OCI-LY7 (cell line): ENCODE measurements around the gene KRTAP1-1. TPM values are rescaled to one million over a fixed set of nuclear protein-coding genes. Genes with fewer than 3 reads are reported as not detected.

ENCODE experiments used
- BruUV-seq: library from RNA; stranded (reverse); fragments of 400-500 nt; replicated peaks from 2 replicates; lab custom pipeline; 2021; lab: Mats Ljungman, UMichigan
- CTCF ChIA-PET: fragments of 300-600 bp; sonication (Branson Sonifier 250); formaldehyde crosslinking; loops from one replicate; lab custom pipeline; 2022; ENCODE audit warnings: antibody characterized with exemption; ENCODE audit not compliant: unreplicated experiment; lab: Charles Lee
- POLR2A ChIA-PET: fragments of 300-600 bp; sonication (Branson Sonifier 250); formaldehyde crosslinking; loops from one replicate; lab custom pipeline; 2022; ENCODE audit warnings: antibody characterized with exemption; lab: Charles Lee
- DNase-seq: peaks from one replicate; pipeline ENCODE4 v3.0.0-alpha.2; 2015; ENCODE audit warnings: low spot score
- H2AFZ ChIP-seq: fragments of 200-600 bp; sonication (generic), shearing (Covaris generic); 2 replicates; pipeline ENCODE4 v1.6.1; 2014; ENCODE audit warnings: mild to moderate bottlenecking, antibody characterized with exemption, low read length, moderate library complexity
- H3K27ac ChIP-seq: fragments of 200-600 bp; sonication (generic); 2 replicates; pipeline ENCODE4 v1.5.1; 2014; ENCODE audit warnings: mixed run types, low read depth, mild to moderate bottlenecking, moderate library complexity, low read length, inconsistent platforms; ENCODE audit not compliant: poor library complexity, severe bottlenecking
- H3K36me3 ChIP-seq: fragments of 200-600 bp; sonication (generic); 2 replicates; pipeline ENCODE4 v1.6.1; 2014; ENCODE audit warnings: mild to moderate bottlenecking, antibody characterized with exemption, low read length, moderate library complexity, mixed read lengths; ENCODE audit not compliant: insufficient read depth
- H3K4me1 ChIP-seq: fragments of 200-600 bp; sonication (generic); 2 replicates; pipeline ENCODE4 v1.5.1; 2014; ENCODE audit warnings: mild to moderate bottlenecking, low read length; ENCODE audit not compliant: insufficient read depth, poor library complexity, severe bottlenecking
- H3K4me2 ChIP-seq: fragments of 200-600 bp; sonication (generic); 2 replicates; pipeline ENCODE4 v1.6.1; 2014; ENCODE audit warnings: mild to moderate bottlenecking, low read length
- H3K4me3 ChIP-seq: fragments of 200-600 bp; sonication (generic); 2 replicates; pipeline ENCODE4 v1.5.1; 2014; ENCODE audit warnings: mild to moderate bottlenecking, low read depth, low read length; ENCODE audit not compliant: poor library complexity, severe bottlenecking
- H3K79me2 ChIP-seq: fragments of 200-600 bp; sonication (generic); 2 replicates; pipeline ENCODE4 v1.6.1; 2016; ENCODE audit warnings: low read depth, mild to moderate bottlenecking, low read length, moderate library complexity, mixed read lengths; ENCODE audit not compliant: insufficient read depth
- H3K9me2 ChIP-seq: fragments of 200-600 bp; sonication (generic); 2 replicates; pipeline ENCODE4 v1.6.1; 2016; ENCODE audit warnings: mild to moderate bottlenecking, low read length, mixed read lengths; ENCODE audit not compliant: insufficient read depth
- H3K9me3 ChIP-seq: fragments of 200-600 bp; sonication (generic); 2 replicates; pipeline ENCODE4 v1.6.1; 2014; ENCODE audit warnings: mild to moderate bottlenecking, mixed run types, low read length, mixed read lengths
- H4K20me1 ChIP-seq: fragments of 200-600 bp; sonication (generic); 2 replicates; pipeline ENCODE4 v1.6.1; 2014; ENCODE audit warnings: mild to moderate bottlenecking, antibody characterized with exemption, low read length, moderate library complexity, mixed read lengths; ENCODE audit not compliant: insufficient read depth
- EZH2phosphoT487 ChIP-seq: fragments of 200-600 bp; sonication (generic); IDR thresholded peaks from 2 replicates; pipeline ENCODE4 v1.6.1; 2018; ENCODE audit warnings: low read depth, borderline replicate concordance, mild to moderate bottlenecking, mixed run types, antibody characterized with exemption, low read length, moderate library complexity, mixed read lengths
- intact Hi-C: fragments of 100-400 bp; cut with micrococcal nuclease; formaldehyde crosslinking; loops from one replicate; pipeline ENCODE4 v1.10.0; 2022; ENCODE audit not compliant: unreplicated experiment
- total RNA-seq, 2 experiments: library from RNA; depleted of rRNA in 1 of 2; stranded (reverse); fragments of >200 nt in 1 of 2; shearing (Covaris generic) in 1 of 2; gene quantifications; 2 replicates each; pipeline ENCODE4 v1.2.3, GENCODE V29; 2014 to 2022
- TF ChIP-seq, protein P1 (sequence below): fragments of 200-600 bp; sonication (generic); conservative IDR thresholded peaks from 2 replicates; pipeline ENCODE4 v1.5.1; 2014; ENCODE audit warnings: mild to moderate bottlenecking, antibody characterized with exemption, low read length, moderate library complexity, mixed read lengths

KRTAP1-1 gene
- total RNA-seq, 2 experiments from 2014 or later: not detected

DNA sequence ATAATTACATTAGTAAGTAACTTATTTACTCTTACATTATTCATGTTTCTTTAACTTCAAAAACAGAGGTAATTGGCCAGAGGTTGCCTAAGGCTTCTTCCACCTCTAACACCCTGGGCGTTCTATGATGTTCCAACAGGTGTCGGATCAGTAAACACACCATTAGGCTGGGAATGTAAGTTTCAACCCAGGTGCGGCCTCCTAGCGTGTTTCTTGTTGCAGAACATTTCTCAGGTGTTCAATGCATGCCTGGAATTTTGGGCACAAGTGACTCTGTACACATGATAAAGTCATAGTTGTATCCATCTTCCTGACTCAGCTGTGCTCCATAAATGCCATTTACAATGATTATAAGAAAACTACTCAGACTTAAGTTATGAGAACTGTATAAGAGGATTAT is 12.8 kb upstream of the KRTAP1-1 start:
- H2AFZ ChIP-seq: no peak overlapping the region
- H3K79me2 ChIP-seq: no peaks in the 10 kb centered on the region
- CTCF ChIA-PET: no interaction called here
- TF ChIP-seq EZH2phosphoT487: no peak
- TF ChIP-seq, protein P1, sequence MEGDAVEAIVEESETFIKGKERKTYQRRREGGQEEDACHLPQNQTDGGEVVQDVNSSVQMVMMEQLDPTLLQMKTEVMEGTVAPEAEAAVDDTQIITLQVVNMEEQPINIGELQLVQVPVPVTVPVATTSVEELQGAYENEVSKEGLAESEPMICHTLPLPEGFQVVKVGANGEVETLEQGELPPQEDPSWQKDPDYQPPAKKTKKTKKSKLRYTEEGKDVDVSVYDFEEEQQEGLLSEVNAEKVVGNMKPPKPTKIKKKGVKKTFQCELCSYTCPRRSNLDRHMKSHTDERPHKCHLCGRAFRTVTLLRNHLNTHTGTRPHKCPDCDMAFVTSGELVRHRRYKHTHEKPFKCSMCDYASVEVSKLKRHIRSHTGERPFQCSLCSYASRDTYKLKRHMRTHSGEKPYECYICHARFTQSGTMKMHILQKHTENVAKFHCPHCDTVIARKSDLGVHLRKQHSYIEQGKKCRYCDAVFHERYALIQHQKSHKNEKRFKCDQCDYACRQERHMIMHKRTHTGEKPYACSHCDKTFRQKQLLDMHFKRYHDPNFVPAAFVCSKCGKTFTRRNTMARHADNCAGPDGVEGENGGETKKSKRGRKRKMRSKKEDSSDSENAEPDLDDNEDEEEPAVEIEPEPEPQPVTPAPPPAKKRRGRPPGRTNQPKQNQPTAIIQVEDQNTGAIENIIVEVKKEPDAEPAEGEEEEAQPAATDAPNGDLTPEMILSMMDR: no peak
- H3K4me3 ChIP-seq: no peak overlapping the region
- H3K36me3 ChIP-seq: no peaks in the 10 kb centered on the region
- no TSS peak for BruUV-seq
- no peak overlapping the region for H3K27ac ChIP-seq
- no peaks in the 10 kb centered on the region for H3K4me1 ChIP-seq
- H3K9me2 ChIP-seq: no peaks in the 10 kb centered on the region
- no peak overlapping the region for H3K4me2 ChIP-seq
- POLR2A ChIA-PET: no interaction called here
- H4K20me1 ChIP-seq: no peaks in the 10 kb centered on the region
- DNase-seq: no peak
- intact Hi-C loops: no loop called here
- no peaks in the 10 kb centered on the region for H3K9me3 ChIP-seq

DNA sequence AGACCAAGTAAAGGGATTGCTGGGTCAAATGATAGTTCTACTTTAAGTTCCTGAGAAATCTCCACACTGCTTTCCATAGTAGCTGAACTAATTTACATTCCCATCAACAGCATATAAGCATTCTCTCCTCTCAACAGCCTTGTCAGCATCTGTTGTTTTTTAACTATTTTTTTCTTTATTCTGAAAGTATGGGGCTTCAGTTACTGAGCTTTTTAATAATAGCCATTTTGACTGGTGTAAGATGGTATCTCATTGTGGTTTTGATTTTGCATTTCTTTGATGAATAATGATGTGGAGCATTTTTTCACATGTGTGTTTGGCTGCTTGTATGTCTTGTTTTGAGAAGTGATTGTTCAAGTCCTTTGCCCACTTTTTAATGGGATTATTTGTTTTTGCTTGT is 11.3 kb upstream of the KRTAP1-1 start:
- Histone ChIP-seq H3K4me2 (no peak overlapping the region), H4K20me1 (no peaks in the 10 kb centered on the region), H3K9me3 (no peaks in the 10 kb centered on the region), H3K27ac (no peak overlapping the region), H3K9me2 (no peaks in the 10 kb centered on the region), H3K36me3 (no peaks in the 10 kb centered on the region), H3K4me1 (no peaks in the 10 kb centered on the region), H3K79me2 (no peaks in the 10 kb centered on the region), H3K4me3 (no peak overlapping the region), H2AFZ (no peak overlapping the region)
- intact Hi-C loops: no loop called here
- ChIA-PET CTCF (no interaction called here), POLR2A (no interaction called here)
- no TSS peak for BruUV-seq
- TF ChIP-seq EZH2phosphoT487: no peak
- TF ChIP-seq, protein P1: no peak
- DNase-seq: no peak

DNA sequence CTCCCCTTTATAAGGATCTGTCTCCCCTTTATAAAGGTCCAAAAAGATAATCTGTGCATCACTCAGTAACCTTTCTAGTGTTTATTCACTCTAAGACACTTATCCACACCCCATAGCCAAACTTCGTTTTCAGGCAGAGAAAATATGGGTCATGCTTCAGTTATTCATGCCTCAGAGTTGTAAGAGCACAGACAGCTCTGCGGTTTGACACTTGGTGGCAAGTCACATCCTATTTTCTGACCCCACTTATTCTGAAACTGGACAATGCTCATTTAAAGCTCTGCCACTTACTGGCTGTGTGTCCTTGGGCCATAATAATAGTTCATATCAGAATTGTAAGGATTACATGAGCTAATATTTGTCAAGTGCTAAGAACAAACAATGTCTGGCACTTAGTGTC is 7.9 kb upstream of the KRTAP1-1 start:
- Histone ChIP-seq H3K79me2 (no peaks in the 10 kb centered on the region), H3K9me3 (no peaks in the 10 kb centered on the region), H3K4me2 (no peak overlapping the region), H4K20me1 (no peaks in the 10 kb centered on the region), H3K27ac (no peak overlapping the region), H2AFZ (no peak overlapping the region), H3K4me1 (no peaks in the 10 kb centered on the region), H3K9me2 (no peaks in the 10 kb centered on the region), H3K36me3 (no peaks in the 10 kb centered on the region), H3K4me3 (no peak overlapping the region)
- CTCF ChIA-PET: no interaction called here
- TF ChIP-seq, protein P1: no peak
- no peak for TF ChIP-seq EZH2phosphoT487
- POLR2A ChIA-PET: no interaction called here
- DNase-seq: no peak
- BruUV-seq: no TSS peak
- intact Hi-C loops: no loop called here
